GM19395 (cell line): Measurements from ENCODE around the gene CLSTN1.

ENCODE experiments used
- ATAC-seq: cut with Tn5 transposase; IDR thresholded peaks from one replicate; pipeline ENCODE4 v1.9.1; 2021; ENCODE audit warnings: mild to moderate bottlenecking, moderate library complexity; ENCODE audit not compliant: unreplicated experiment

Gene CLSTN1

GRCh38 chr1:9732123-9732971 is 91.4 kb downstream of the CLSTN1 start:
- ATAC-seq: no peak

GRCh38 chr1:9731561-9731960 is 92.2 kb downstream of the CLSTN1 start:
- ATAC-seq: no peak

- no peak for ATAC-seq
These were observed 92.7 kb downstream of the CLSTN1 start for GRCh38 chr1:9731051-9731537.

- no peak for ATAC-seq
These were observed 93.5 kb downstream of the CLSTN1 start for GRCh38 chr1:9730096-9730901.

DNA sequence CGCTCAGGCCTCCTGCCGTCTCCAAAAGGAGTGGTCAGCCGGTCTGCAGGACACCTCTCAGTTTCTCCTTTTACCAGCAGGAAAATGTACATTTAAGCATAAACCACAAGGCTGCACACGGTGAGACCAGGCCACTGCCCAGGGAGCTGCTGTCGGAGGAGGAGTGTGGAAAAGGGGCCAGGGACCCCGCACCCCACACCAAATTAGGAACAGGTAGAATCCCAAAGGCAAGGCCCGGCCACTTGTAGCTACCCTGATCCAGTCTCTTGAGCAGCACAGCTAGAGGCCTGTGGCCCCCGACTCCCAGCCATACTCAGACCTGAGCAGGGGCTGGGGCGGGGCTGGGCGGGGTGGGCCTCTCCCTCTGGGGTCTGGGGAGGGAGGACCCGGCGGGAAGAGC is 94.2 kb downstream of the CLSTN1 start:
- ATAC-seq: no peak

- ATAC-seq: no peak
These were observed 95.1 kb downstream of the CLSTN1 start for GRCh38 chr1:9728451-9729295.

GRCh38 chr1:9726905-9727595 is 96.7 kb downstream of the CLSTN1 start:
- ATAC-seq: no peak

GRCh38 chr1:9726406-9726805 is 97.4 kb downstream of the CLSTN1 start:
- ATAC-seq: no peak

DNA sequence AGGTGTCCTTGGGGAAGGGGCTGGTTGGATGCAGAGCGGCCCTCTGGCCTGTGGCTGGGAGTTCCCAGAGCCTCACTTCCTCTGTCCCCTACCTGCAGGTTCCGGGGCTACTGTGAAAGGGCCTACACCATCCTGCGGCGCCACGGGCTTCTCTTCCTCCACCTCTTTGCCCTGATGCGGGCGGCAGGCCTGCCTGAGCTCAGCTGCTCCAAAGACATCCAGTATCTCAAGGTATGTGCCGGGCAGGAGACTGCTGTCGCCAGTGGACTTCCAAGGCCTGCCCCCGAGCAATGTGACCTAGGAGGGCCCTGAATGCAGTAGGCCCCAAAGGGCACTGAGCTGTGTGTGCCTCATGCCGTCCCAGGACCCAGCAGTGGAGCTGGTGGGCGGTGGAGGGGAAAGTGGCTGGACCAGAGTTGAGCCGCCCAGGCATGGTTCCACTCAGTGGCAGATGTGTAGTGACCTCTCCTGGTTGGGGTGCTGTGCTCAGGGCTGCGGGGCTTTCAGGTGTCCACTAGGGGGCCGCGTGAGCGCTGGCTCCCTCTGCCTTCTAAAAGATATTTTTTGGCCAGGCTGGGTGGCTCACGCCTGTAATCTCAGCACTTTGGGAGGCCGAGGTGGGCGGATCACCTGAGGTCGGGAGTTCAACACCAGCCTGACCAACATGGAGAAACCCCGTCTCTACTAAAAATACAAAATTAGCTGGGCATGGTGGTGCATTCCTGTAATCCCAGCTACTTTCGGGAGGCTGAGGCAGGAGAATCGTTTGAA is 98.9 kb downstream of the CLSTN1 start:
- no peak for ATAC-seq

DNA sequence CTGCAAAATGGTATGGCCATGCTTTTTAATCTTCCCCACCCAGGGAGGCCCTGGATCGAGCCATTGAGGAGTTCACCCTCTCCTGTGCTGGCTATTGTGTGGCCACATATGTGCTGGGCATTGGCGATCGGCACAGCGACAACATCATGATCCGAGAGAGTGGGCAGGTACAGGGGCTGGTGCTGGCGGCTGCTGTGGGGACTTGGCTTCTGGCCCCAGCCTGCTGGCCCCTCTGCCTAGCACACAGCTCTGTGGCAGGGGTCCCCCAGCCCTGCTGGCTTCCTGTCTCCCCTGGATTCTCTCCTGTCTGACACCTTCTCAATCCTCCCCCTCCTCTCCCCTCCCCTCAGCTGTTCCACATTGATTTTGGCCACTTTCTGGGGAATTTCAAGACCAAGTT is 99.8 kb downstream of the CLSTN1 start:
- no peak for ATAC-seq

- no peak for ATAC-seq
These were observed 100.5 kb downstream of the CLSTN1 start for GRCh38 chr1:9723068-9723805.

GRCh38 chr1:9722378-9722749 is 101.4 kb downstream of the CLSTN1 start:
- ATAC-seq: no peak

DNA sequence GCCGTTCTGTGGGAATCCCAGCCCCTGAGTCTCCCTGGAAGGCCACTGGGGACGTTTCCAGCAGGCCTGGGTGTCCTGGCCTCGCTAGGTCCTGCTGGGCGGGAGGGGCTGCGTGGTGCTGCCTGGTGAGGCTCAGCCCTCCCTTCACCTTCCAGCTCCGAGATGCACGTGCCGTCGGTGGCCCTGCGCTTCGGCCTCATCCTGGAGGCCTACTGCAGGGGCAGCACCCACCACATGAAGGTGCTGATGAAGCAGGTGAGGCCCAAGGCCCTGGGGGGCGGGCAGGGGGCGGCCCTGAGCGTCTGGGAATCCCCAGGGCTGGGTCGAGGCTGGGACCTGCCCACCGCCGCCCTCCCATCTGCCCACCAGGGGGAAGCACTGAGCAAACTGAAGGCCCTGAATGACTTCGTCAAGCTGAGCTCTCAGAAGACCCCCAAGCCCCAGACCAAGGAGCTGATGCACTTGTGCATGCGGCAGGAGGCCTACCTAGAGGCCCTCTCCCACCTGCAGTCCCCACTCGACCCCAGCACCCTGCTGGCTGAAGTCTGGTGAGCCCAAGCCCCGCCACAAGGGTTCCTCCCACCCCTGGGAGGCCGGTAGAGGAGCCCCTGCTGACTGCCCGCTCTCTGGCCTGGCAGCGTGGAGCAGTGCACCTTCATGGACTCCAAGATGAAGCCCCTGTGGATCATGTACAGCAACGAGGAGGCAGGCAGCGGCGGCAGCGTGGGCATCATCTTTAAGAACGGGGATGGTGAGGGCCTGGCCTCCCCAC is 102.0 kb downstream of the CLSTN1 start:
- no peak for ATAC-seq

DNA sequence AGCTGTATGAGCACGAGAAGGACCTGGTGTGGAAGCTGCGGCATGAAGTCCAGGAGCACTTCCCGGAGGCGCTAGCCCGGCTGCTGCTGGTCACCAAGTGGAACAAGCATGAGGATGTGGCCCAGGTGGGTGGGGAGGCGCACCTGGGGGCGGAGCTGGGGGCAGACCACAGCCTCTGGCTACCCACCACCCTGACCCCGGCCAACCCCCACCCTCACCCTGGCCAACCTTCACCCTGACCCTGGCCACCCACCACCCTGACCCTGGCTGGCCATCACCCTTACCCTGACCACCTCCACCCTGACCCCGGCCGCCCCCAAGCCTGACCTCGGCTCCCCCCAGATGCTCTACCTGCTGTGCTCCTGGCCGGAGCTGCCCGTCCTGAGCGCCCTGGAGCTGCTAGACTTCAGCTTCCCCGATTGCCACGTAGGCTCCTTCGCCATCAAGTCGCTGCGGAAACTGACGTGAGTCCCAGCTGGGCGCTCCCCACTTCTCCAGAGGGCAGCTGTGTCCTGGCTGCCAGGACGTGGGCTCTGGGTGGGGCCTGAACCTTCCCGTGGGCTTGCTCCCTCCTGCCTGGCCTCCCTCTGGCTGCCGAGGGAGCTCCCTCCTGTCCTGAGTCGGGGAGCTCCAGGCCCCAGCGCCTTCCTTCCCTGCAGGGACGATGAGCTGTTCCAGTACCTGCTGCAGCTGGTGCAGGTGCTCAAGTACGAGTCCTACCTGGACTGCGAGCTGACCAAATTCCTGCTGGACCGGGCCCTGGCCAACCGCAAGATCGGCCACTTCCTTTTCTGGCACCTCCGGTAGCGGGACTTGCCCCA is 102.8 kb downstream of the CLSTN1 start:
- ATAC-seq: no peak

- ATAC-seq: no peak
These were observed 103.6 kb downstream of the CLSTN1 start for GRCh38 chr1:9719978-9720722.

DNA sequence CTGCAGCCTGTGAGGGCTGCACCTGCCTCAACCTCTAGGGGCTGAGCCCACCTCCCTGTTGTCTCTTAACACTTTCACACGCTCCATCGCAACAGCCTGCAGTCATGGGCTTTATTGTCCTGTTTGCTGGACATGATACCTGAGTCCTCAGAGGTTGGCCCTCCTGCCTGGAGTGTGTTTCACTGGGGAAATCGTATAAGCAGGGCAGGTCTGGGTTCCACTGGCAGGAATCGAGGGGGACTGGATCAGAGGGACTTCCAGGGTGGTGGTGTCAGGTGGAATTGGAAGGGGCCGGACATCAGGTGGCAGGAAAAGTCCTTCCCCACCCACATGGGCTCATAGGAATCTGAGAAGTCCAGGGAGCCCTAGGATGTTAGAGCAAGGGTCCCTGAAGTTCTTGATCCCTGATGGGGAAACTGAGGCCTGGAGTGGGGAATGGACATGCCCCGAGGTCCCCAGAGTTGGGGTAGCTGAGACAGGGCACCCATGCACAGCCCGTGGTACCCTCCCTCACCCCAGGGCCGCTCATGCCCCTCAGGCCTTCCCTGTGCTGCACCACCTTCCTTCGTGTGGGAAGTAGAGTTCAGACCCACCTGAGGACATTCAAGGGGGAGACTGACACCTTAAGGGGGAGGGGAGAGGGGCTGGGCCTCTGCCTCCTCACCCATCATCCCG is 105.6 kb downstream of the CLSTN1 start:
- no peak for ATAC-seq
